Transverse colon (tissue), 4 donors: ENCODE measurements around the gene DYNLT5. TPM values are rescaled to one million over a fixed set of nuclear protein-coding genes. Genes with fewer than 3 reads are reported as not detected.

ENCODE experiments used
- DNase-seq: peaks from one replicate; pipeline ENCODE4 v3.0.0-alpha.2; 2019
- H3K27ac ChIP-seq, 4 donors: fragments of 200-600 bp; sonication (generic); 2 replicates each; pipeline ENCODE4 v1.5.1; 2016 to 2018; ENCODE audit warnings: inconsistent platforms in 4 of 4
- H3K27me3 ChIP-seq: fragments of 200-600 bp; sonication (generic); 2 replicates; pipeline ENCODE4 v1.5.1; 2017; ENCODE audit warnings: inconsistent platforms
- H3K36me3 ChIP-seq, 4 donors: fragments of 200-600 bp; sonication (generic); 2 replicates each; pipeline ENCODE4 v1.5.1; 2017 to 2019; ENCODE audit warnings: inconsistent platforms in 4 of 4
- H3K4me1 ChIP-seq, 4 donors: fragments of 200-600 bp; sonication (generic); 2 replicates each; pipeline ENCODE4 v1.5.1; 2017 to 2020; ENCODE audit warnings: inconsistent platforms in 4 of 4
- H3K4me3 ChIP-seq, 4 donors: fragments of 200-600 bp; sonication (generic); 1 replicate in 1 of 4; 2 replicates in 3 of 4; pipeline versions ENCODE4 v1.5.1 to v1.6.1; 2017 to 2019; ENCODE audit warnings: inconsistent platforms in 4 of 4
- H3K9me3 ChIP-seq, 2 donors: fragments of 200-600 bp; sonication (generic); 2 replicates each; pipeline ENCODE4 v1.5.1; 2017 to 2019; ENCODE audit warnings: inconsistent platforms in 2 of 2
- CTCF ChIP-seq, 5 experiments: fragments of 200-600 bp in 3 of 5; fragments of 450-650 bp in 2 of 5; sonication (generic) in 3 of 5; IDR thresholded peaks; 1 replicate in 2 of 5; 2 replicates in 3 of 5; pipeline ENCODE4 v1.5.1; 2016 to 2017; ENCODE audit warnings: antibody characterized with exemption in 5 of 5, inconsistent platforms in 3 of 5, mild to moderate bottlenecking in 2 of 5, moderate library complexity in 1 of 5
- EP300 ChIP-seq: sonication (generic); formaldehyde crosslinking; IDR thresholded peaks from one replicate; pipeline ENCODE4 v1.6.1; 2017; ENCODE audit warnings: antibody characterized with exemption, low read depth
- POLR2A ChIP-seq: fragments of 450-650 bp; IDR thresholded peaks from one replicate; pipeline ENCODE4 v1.6.1; 2016; ENCODE audit warnings: antibody characterized with exemption, mild to moderate bottlenecking, moderate library complexity
- POLR2AphosphoS5 ChIP-seq, 3 donors: sonication (generic); formaldehyde crosslinking; IDR thresholded peaks; one replicate each; pipeline ENCODE4 v1.6.1; 2016; ENCODE audit warnings: antibody characterized with exemption in 3 of 3
- WGBS, 2 donors: methylation state at CpG; one replicate each; pipeline ENCODE4 v1.1.5; 2018; ENCODE audit warnings: low coverage in 1 of 2; 5-methylcytosine and 5-hydroxymethylcytosine counted together
- in situ Hi-C, 4 donors: fragments of 200-750 bp; cut with MboI; loops; one replicate each; pipeline versions ENCODE4 v1.15.0 to v1.15.1; 2017; ENCODE audit warnings: low sequenced_read_pairs in 3 of 4, low pct_ligation_motif_present in 1 of 4, low pct_unique_long_range_greater_than_20kb in 1 of 4
- intact Hi-C: fragments of 100-400 bp; cut with DNase I; formaldehyde crosslinking; loops from one replicate; pipeline ENCODE4 v1.15.1; 2023; ENCODE audit warnings: low total_unique reads
- total RNA-seq, 4 donors: library from RNA; depleted of rRNA; stranded (reverse); fragments of >200 nt; gene quantifications; one replicate each; pipeline ENCODE4 v1.1.0, GENCODE V29; 2016

DYNLT5 gene
- total RNA-seq, 4 donors from 2014 or later, result 0.48 to 0.96 TPM; not detected in 2

GRCh38 chr1:66729119-66729518 is 23.1 kb upstream of the DYNLT5 start:
- intact Hi-C loops, result no loop called here
- H3K36me3 ChIP-seq, result no peaks in the 10 kb centered on the region
- H3K4me1 ChIP-seq, result peaks cover 0 to 6% (median 0%) of the 10 kb centered on the region in 4 donors
- no peak overlapping the region for H3K27ac ChIP-seq
- no peaks in the 10 kb centered on the region for H3K9me3 ChIP-seq
- DNase-seq, result no peak
- in situ Hi-C loops, result loop anchor here in 2 of 4 donors (25.0 kb wide), 2 partner anchors 467 to 492 kb away; no protein-coding TSS in a partner anchor
- TF ChIP-seq POLR2A (no peak), POLR2AphosphoS5 (IDR thresholded peaks at IDR 0.05) (no peak)
- WGBS, 2 donors, result 61% methylated on average over 6 of the region's 6 CpGs; no CpG with 5 or more reads in 1 of the 2 donors
- H3K27me3 ChIP-seq, result no peaks in the 10 kb centered on the region
- no peak overlapping the region for H3K4me3 ChIP-seq

- DNase-seq, result no peak
- in situ Hi-C loops, result loop anchor here in 2 of 4 donors (25.0 kb wide), 2 partner anchors 467 to 492 kb away; no protein-coding TSS in a partner anchor
- intact Hi-C loops, result no loop called here
These were observed 22.7 kb upstream of the DYNLT5 start for GRCh38 chr1:66729523-66729922.

GRCh38 chr1:66730462-66730861 is 21.8 kb upstream of the DYNLT5 start:
- H3K4me3 ChIP-seq, result no peak overlapping the region
- H3K4me1 ChIP-seq, result peaks cover 0 to 6% (median 0%) of the 10 kb centered on the region in 4 donors
- H3K27ac ChIP-seq, result no peak overlapping the region
- in situ Hi-C loops, result loop anchor here in 2 of 4 donors (25.0 kb wide), 2 partner anchors 468 to 493 kb away; no protein-coding TSS in a partner anchor
- H3K36me3 ChIP-seq, result no peaks in the 10 kb centered on the region
- whole genome bisulfite sequencing, 2 donors, result 81 to 86% methylated on average over 2 of the region's 2 CpGs
- no peaks in the 10 kb centered on the region for H3K9me3 ChIP-seq
- no peaks in the 10 kb centered on the region for H3K27me3 ChIP-seq
- intact Hi-C loops, result no loop called here
- TF ChIP-seq EP300 (no peak), CTCF (IDR thresholded peaks at IDR 0.05) (no peak), POLR2A (no peak), POLR2AphosphoS5 (IDR thresholded peaks at IDR 0.05) (no peak)
- no peak for DNase-seq

More at GRCh38 chr1:66729523-66729922, 22.7 kb upstream of the DYNLT5 start:
- Histone ChIP-seq H3K27me3 (no peaks in the 10 kb centered on the region), H3K36me3 (no peaks in the 10 kb centered on the region), H3K4me3 (no peak overlapping the region), H3K4me1 (peaks cover 0 to 6% (median 0%) of the 10 kb centered on the region in 4 donors), H3K9me3 (no peaks in the 10 kb centered on the region), H3K27ac (no peak overlapping the region)
- 80 to 87% methylated on average over 3 of the region's 3 CpGs for WGBS, 2 donors
- TF ChIP-seq POLR2A (no peak), EP300 (no peak), POLR2AphosphoS5 (IDR thresholded peaks at IDR 0.05) (no peak), CTCF (IDR thresholded peaks at IDR 0.05) (no peak)

GRCh38 chr1:66731170-66731865 is 20.9 kb upstream of the DYNLT5 start:
- 75% methylated on average over 4 of the region's 4 CpGs for WGBS, 2 donors
- Histone ChIP-seq H3K27ac (no peak overlapping the region), H3K4me3 (no peak overlapping the region), H3K36me3 (no peaks in the 10 kb centered on the region), H3K27me3 (no peaks in the 10 kb centered on the region), H3K4me1 (peaks cover 0 to 2% (median 0%) of the 10 kb centered on the region in 4 donors), H3K9me3 (no peaks in the 10 kb centered on the region)
- in situ Hi-C loops, result loop anchor here in 2 of 4 donors (25.0 kb wide), 2 partner anchors 469 to 494 kb away; no protein-coding TSS in a partner anchor
- DNase-seq, result no peak
- TF ChIP-seq POLR2AphosphoS5 (IDR thresholded peaks at IDR 0.05) (no peak), EP300 (no peak), CTCF (IDR thresholded peaks at IDR 0.05) (no peak)
- intact Hi-C loops, result no loop called here
